ENCODE data around the gene RAB12.
"Not testable (repeated sequence)": the region's sequence is repeated elsewhere in the genome, so short reads cannot be mapped to it uniquely, and the experiment has no call there.

Gene RAB12

GRCh38 chr18:8611916-8612576, 2.8 kb downstream of the RAB12 start:
- Histone ChIP-seq H3K4me3 (ENCODE audit: insufficient read depth, low read depth, low read length) (no peak overlapping the region), H3K9me3 (ENCODE audit: control insufficient read depth, low read length) (no peaks in the 10 kb centered on the region), H3K27ac (ENCODE audit: insufficient read depth, low read depth, low read length, poor library complexity, severe bottlenecking) (no peak overlapping the region), H3K4me1 (ENCODE audit: control insufficient read depth, insufficient read depth, low read length) (no peaks in the 10 kb centered on the region), H3K36me3 (ENCODE audit: control insufficient read depth, insufficient read depth, low read length) (no peaks in the 10 kb centered on the region), H3K27me3 (ENCODE audit: control insufficient read depth, insufficient read depth, low read length, poor library complexity, severe bottlenecking) (peaks cover 19% of the 10 kb centered on the region)
- WGBS, 2 experiments, result 87 to 92% methylated on average over 17 of the region's 17 CpGs

GRCh38 chr18:8614875-8615274, 5.6 kb downstream of the RAB12 start:
- H3K27me3 ChIP-seq (ENCODE audit: control insufficient read depth, insufficient read depth, low read length, poor library complexity, severe bottlenecking), result no peaks in the 10 kb centered on the region
- H3K4me1 ChIP-seq (ENCODE audit: control insufficient read depth, insufficient read depth, low read length), result no peaks in the 10 kb centered on the region
- WGBS, 2 experiments, result 89% methylated on average over 12 of the region's 12 CpGs
- H3K27ac ChIP-seq (ENCODE audit: insufficient read depth, low read depth, low read length, poor library complexity, severe bottlenecking), result no peak overlapping the region
- no peak overlapping the region for H3K4me3 ChIP-seq (ENCODE audit: insufficient read depth, low read depth, low read length)
- H3K36me3 ChIP-seq (ENCODE audit: control insufficient read depth, insufficient read depth, low read length), result no peaks in the 10 kb centered on the region
- no peaks in the 10 kb centered on the region for H3K9me3 ChIP-seq (ENCODE audit: control insufficient read depth, low read length)

GRCh38 chr18:8615397-8616027, 6.3 kb downstream of the RAB12 start:
- 64 to 67% methylated on average over 3 to 4 of the region's 4 CpGs for WGBS, 2 experiments
- no peaks in the 10 kb centered on the region for H3K9me3 ChIP-seq (ENCODE audit: control insufficient read depth, low read length)
- H3K4me1 ChIP-seq (ENCODE audit: control insufficient read depth, insufficient read depth, low read length), result no peaks in the 10 kb centered on the region
- H3K4me3 ChIP-seq (ENCODE audit: insufficient read depth, low read depth, low read length), result no peak overlapping the region
- H3K27ac ChIP-seq (ENCODE audit: insufficient read depth, low read depth, low read length, poor library complexity, severe bottlenecking), result no peak overlapping the region
- H3K36me3 ChIP-seq (ENCODE audit: control insufficient read depth, insufficient read depth, low read length), result no peaks in the 10 kb centered on the region
- H3K27me3 ChIP-seq (ENCODE audit: control insufficient read depth, insufficient read depth, low read length, poor library complexity, severe bottlenecking), result no peaks in the 10 kb centered on the region

- H3K27me3 ChIP-seq (ENCODE audit: control insufficient read depth, insufficient read depth, low read length, poor library complexity, severe bottlenecking), result no peaks in the 10 kb centered on the region
- H3K27ac ChIP-seq (ENCODE audit: insufficient read depth, low read depth, low read length, poor library complexity, severe bottlenecking), result no peak overlapping the region
- WGBS, 2 experiments, result 83 to 93% methylated on average over 2 to 4 of the region's 4 CpGs
- H3K4me1 ChIP-seq (ENCODE audit: control insufficient read depth, insufficient read depth, low read length), result no peaks in the 10 kb centered on the region
- no peaks in the 10 kb centered on the region for H3K36me3 ChIP-seq (ENCODE audit: control insufficient read depth, insufficient read depth, low read length)
- H3K9me3 ChIP-seq (ENCODE audit: control insufficient read depth, low read length), result no peaks in the 10 kb centered on the region
- no peak overlapping the region for H3K4me3 ChIP-seq (ENCODE audit: insufficient read depth, low read depth, low read length)
These were observed 6.8 kb downstream of the RAB12 start for GRCh38 chr18:8616028-8616401.

GRCh38 chr18:8617907-8618306, 8.7 kb downstream of the RAB12 start:
- H3K4me1 ChIP-seq (ENCODE audit: control insufficient read depth, insufficient read depth, low read length), result no peaks in the 10 kb centered on the region
- no peak overlapping the region for H3K27ac ChIP-seq (ENCODE audit: insufficient read depth, low read depth, low read length, poor library complexity, severe bottlenecking)
- no peaks in the 10 kb centered on the region for H3K9me3 ChIP-seq (ENCODE audit: control insufficient read depth, low read length)
- no peak overlapping the region for H3K4me3 ChIP-seq (ENCODE audit: insufficient read depth, low read depth, low read length)
- no peaks in the 10 kb centered on the region for H3K36me3 ChIP-seq (ENCODE audit: control insufficient read depth, insufficient read depth, low read length)
- 93 to 94% methylated on average over 5 of the region's 5 CpGs for WGBS, 2 experiments
- no peaks in the 10 kb centered on the region for H3K27me3 ChIP-seq (ENCODE audit: control insufficient read depth, insufficient read depth, low read length, poor library complexity, severe bottlenecking)

- H3K36me3 ChIP-seq (ENCODE audit: control insufficient read depth, insufficient read depth, low read length), result no peaks in the 10 kb centered on the region
These were observed 9.8 kb downstream of the RAB12 start for GRCh38 chr18:8619041-8619440.

GRCh38 chr18:8619835-8620577, 10.8 kb downstream of the RAB12 start:
- no peak overlapping the region for H3K4me3 ChIP-seq (ENCODE audit: insufficient read depth, low read depth, low read length)
- H3K9me3 ChIP-seq (ENCODE audit: control insufficient read depth, low read length), result no peaks in the 10 kb centered on the region
- no peaks in the 10 kb centered on the region for H3K36me3 ChIP-seq (ENCODE audit: control insufficient read depth, insufficient read depth, low read length)
- 89% methylated on average over 5 to 6 of the region's 6 CpGs for WGBS, 2 experiments
- no peaks in the 10 kb centered on the region for H3K4me1 ChIP-seq (ENCODE audit: control insufficient read depth, insufficient read depth, low read length)
- H3K27me3 ChIP-seq (ENCODE audit: control insufficient read depth, insufficient read depth, low read length, poor library complexity, severe bottlenecking), result no peaks in the 10 kb centered on the region
- no peak overlapping the region for H3K27ac ChIP-seq (ENCODE audit: insufficient read depth, low read depth, low read length, poor library complexity, severe bottlenecking)

More at GRCh38 chr18:8619041-8619440, 9.8 kb downstream of the RAB12 start:
- 95% methylated on average over 5 of the region's 5 CpGs for WGBS, 2 experiments
- no peak overlapping the region for H3K4me3 ChIP-seq (ENCODE audit: insufficient read depth, low read depth, low read length)
- no peak overlapping the region for H3K27ac ChIP-seq (ENCODE audit: insufficient read depth, low read depth, low read length, poor library complexity, severe bottlenecking)
- H3K4me1 ChIP-seq (ENCODE audit: control insufficient read depth, insufficient read depth, low read length), result no peaks in the 10 kb centered on the region
- no peaks in the 10 kb centered on the region for H3K9me3 ChIP-seq (ENCODE audit: control insufficient read depth, low read length)
- H3K27me3 ChIP-seq (ENCODE audit: control insufficient read depth, insufficient read depth, low read length, poor library complexity, severe bottlenecking), result no peaks in the 10 kb centered on the region

- Histone ChIP-seq H3K36me3 (ENCODE audit: control insufficient read depth, insufficient read depth, low read length) (no peaks in the 10 kb centered on the region), H3K4me1 (ENCODE audit: control insufficient read depth, insufficient read depth, low read length) (no peaks in the 10 kb centered on the region), H3K4me3 (ENCODE audit: insufficient read depth, low read depth, low read length) (no peak overlapping the region), H3K9me3 (ENCODE audit: control insufficient read depth, low read length) (no peaks in the 10 kb centered on the region), H3K27me3 (ENCODE audit: control insufficient read depth, insufficient read depth, low read length, poor library complexity, severe bottlenecking) (no peaks in the 10 kb centered on the region), H3K27ac (ENCODE audit: insufficient read depth, low read depth, low read length, poor library complexity, severe bottlenecking) (no peak overlapping the region)
- 67 to 72% methylated on average over 3 of the region's 3 CpGs for WGBS, 2 experiments
These were observed 11.6 kb downstream of the RAB12 start for GRCh38 chr18:8620845-8621244.

GRCh38 chr18:8622625-8623024, 13.4 kb downstream of the RAB12 start:
- 38 to 45% methylated on average over 10 of the region's 10 CpGs for WGBS, 2 experiments
- not testable (repeated sequence) for H3K27me3 ChIP-seq (ENCODE audit: control insufficient read depth, insufficient read depth, low read length, poor library complexity, severe bottlenecking); H3K4me3 ChIP-seq (ENCODE audit: insufficient read depth, low read depth, low read length); H3K36me3 ChIP-seq (ENCODE audit: control insufficient read depth, insufficient read depth, low read length); H3K9me3 ChIP-seq (ENCODE audit: control insufficient read depth, low read length); H3K27ac ChIP-seq (ENCODE audit: insufficient read depth, low read depth, low read length, poor library complexity, severe bottlenecking); H3K4me1 ChIP-seq (ENCODE audit: control insufficient read depth, insufficient read depth, low read length)

GRCh38 chr18:8623549-8624106, 14.4 kb downstream of the RAB12 start:
- Histone ChIP-seq H3K27me3 (ENCODE audit: control insufficient read depth, insufficient read depth, low read length, poor library complexity, severe bottlenecking) (no peaks in the 10 kb centered on the region), H3K4me3 (ENCODE audit: insufficient read depth, low read depth, low read length) (no peak overlapping the region), H3K9me3 (ENCODE audit: control insufficient read depth, low read length) (no peaks in the 10 kb centered on the region), H3K36me3 (ENCODE audit: control insufficient read depth, insufficient read depth, low read length) (peaks cover 4% of the 10 kb centered on the region), H3K4me1 (ENCODE audit: control insufficient read depth, insufficient read depth, low read length) (no peaks in the 10 kb centered on the region), H3K27ac (ENCODE audit: insufficient read depth, low read depth, low read length, poor library complexity, severe bottlenecking) (no peak overlapping the region)
- 79 to 91% methylated on average over 4 of the region's 4 CpGs for WGBS, 2 experiments

Data from ectodermal cell (in vitro differentiated cells).